ENCODE results near the gene TYW1. TPM values are rescaled to one million over a fixed set of nuclear protein-coding genes. Genes with fewer than 3 reads are reported as not detected.
A peak's percentile ranks its signal among the peaks of the same experiment; 100 is the strongest.
"Not testable (repeated sequence)": the region's sequence is repeated elsewhere in the genome, so short reads cannot be mapped to it uniquely, and the experiment has no call there.

Gene TYW1
- total RNA-seq, 1 donor from 2014 or later: 16.6 TPM

- H3K27ac Mint-ChIP-seq (ENCODE audit: unreplicated experiment); H3K36me3 Mint-ChIP-seq (ENCODE audit: low read depth, unreplicated experiment); H3K27ac ChIP-seq (ENCODE audit: low read depth, low read length); H3K36me3 ChIP-seq (ENCODE audit: insufficient read depth, low read length); H3K9ac ChIP-seq (ENCODE audit: low read length); H4K20me1 ChIP-seq (ENCODE audit: insufficient read depth, low read length); H3K27me3 ChIP-seq (ENCODE audit: insufficient read depth, low read length); H3K4me3 ChIP-seq (ENCODE audit: insufficient read depth, low read depth, low read length); H2AFZ ChIP-seq (ENCODE audit: low read depth, low read length); H3K4me1 ChIP-seq (ENCODE audit: insufficient read depth, low read length); FAIRE-seq; H3K9me3 ChIP-seq (ENCODE audit: insufficient read depth, low read depth, low read length); H3K4me2 ChIP-seq (ENCODE audit: low read length); H3K27me3 Mint-ChIP-seq (ENCODE audit: low read depth, unreplicated experiment); H3K4me1 Mint-ChIP-seq (ENCODE audit: low read depth, unreplicated experiment); H3K79me2 ChIP-seq (ENCODE audit: insufficient read depth, low read length); H3K9me3 Mint-ChIP-seq (ENCODE audit: unreplicated experiment); H3K4me3 Mint-ChIP-seq (ENCODE audit: unreplicated experiment): not testable (repeated sequence)
- DNase-seq (ENCODE audit: low read depth): peak; percentile 30
These were observed 140.9 kb downstream of the TYW1 start for GRCh38 chr7:67137489-67137888.

- H3K4me1 Mint-ChIP-seq (ENCODE audit: low read depth, unreplicated experiment); H3K4me3 Mint-ChIP-seq (ENCODE audit: unreplicated experiment); H3K27me3 ChIP-seq (ENCODE audit: insufficient read depth, low read length); H3K4me3 ChIP-seq (ENCODE audit: insufficient read depth, low read depth, low read length); H3K36me3 Mint-ChIP-seq (ENCODE audit: low read depth, unreplicated experiment); H3K36me3 ChIP-seq (ENCODE audit: insufficient read depth, low read length); H3K9me3 ChIP-seq (ENCODE audit: insufficient read depth, low read depth, low read length); H3K27me3 Mint-ChIP-seq (ENCODE audit: low read depth, unreplicated experiment); FAIRE-seq; H3K79me2 ChIP-seq (ENCODE audit: insufficient read depth, low read length); H2AFZ ChIP-seq (ENCODE audit: low read depth, low read length); H3K4me2 ChIP-seq (ENCODE audit: low read length); H3K9me3 Mint-ChIP-seq (ENCODE audit: unreplicated experiment); H4K20me1 ChIP-seq (ENCODE audit: insufficient read depth, low read length); H3K27ac Mint-ChIP-seq (ENCODE audit: unreplicated experiment); H3K4me1 ChIP-seq (ENCODE audit: insufficient read depth, low read length); H3K9ac ChIP-seq (ENCODE audit: low read length); H3K27ac ChIP-seq (ENCODE audit: low read depth, low read length); DNase-seq (ENCODE audit: low read depth): not testable (repeated sequence)
These were observed 143.2 kb downstream of the TYW1 start for GRCh38 chr7:67139876-67140275.

- not testable (repeated sequence) for H3K27ac Mint-ChIP-seq (ENCODE audit: unreplicated experiment); H3K4me3 ChIP-seq (ENCODE audit: insufficient read depth, low read depth, low read length); H3K36me3 ChIP-seq (ENCODE audit: insufficient read depth, low read length); H3K27me3 ChIP-seq (ENCODE audit: insufficient read depth, low read length); H3K4me1 ChIP-seq (ENCODE audit: insufficient read depth, low read length); H3K9me3 Mint-ChIP-seq (ENCODE audit: unreplicated experiment); H3K79me2 ChIP-seq (ENCODE audit: insufficient read depth, low read length); H3K4me2 ChIP-seq (ENCODE audit: low read length); H3K9me3 ChIP-seq (ENCODE audit: insufficient read depth, low read depth, low read length); H3K4me3 Mint-ChIP-seq (ENCODE audit: unreplicated experiment); H3K27ac ChIP-seq (ENCODE audit: low read depth, low read length); H3K27me3 Mint-ChIP-seq (ENCODE audit: low read depth, unreplicated experiment); H2AFZ ChIP-seq (ENCODE audit: low read depth, low read length); H3K36me3 Mint-ChIP-seq (ENCODE audit: low read depth, unreplicated experiment); H4K20me1 ChIP-seq (ENCODE audit: insufficient read depth, low read length); H3K4me1 Mint-ChIP-seq (ENCODE audit: low read depth, unreplicated experiment); H3K9ac ChIP-seq (ENCODE audit: low read length); DNase-seq (ENCODE audit: low read depth)
- FAIRE-seq: peak; percentile 34
These were observed 144.4 kb downstream of the TYW1 start for GRCh38 chr7:67141001-67141400.

- not testable (repeated sequence) for H3K36me3 Mint-ChIP-seq (ENCODE audit: low read depth, unreplicated experiment); H3K4me3 Mint-ChIP-seq (ENCODE audit: unreplicated experiment); H3K9ac ChIP-seq (ENCODE audit: low read length); H3K27ac Mint-ChIP-seq (ENCODE audit: unreplicated experiment); H3K27me3 Mint-ChIP-seq (ENCODE audit: low read depth, unreplicated experiment); H3K9me3 ChIP-seq (ENCODE audit: insufficient read depth, low read depth, low read length); H3K79me2 ChIP-seq (ENCODE audit: insufficient read depth, low read length); H3K27me3 ChIP-seq (ENCODE audit: insufficient read depth, low read length); H4K20me1 ChIP-seq (ENCODE audit: insufficient read depth, low read length); H3K4me3 ChIP-seq (ENCODE audit: insufficient read depth, low read depth, low read length); H3K9me3 Mint-ChIP-seq (ENCODE audit: unreplicated experiment); H3K4me2 ChIP-seq (ENCODE audit: low read length); H2AFZ ChIP-seq (ENCODE audit: low read depth, low read length); H3K36me3 ChIP-seq (ENCODE audit: insufficient read depth, low read length); H3K4me1 ChIP-seq (ENCODE audit: insufficient read depth, low read length); H3K4me1 Mint-ChIP-seq (ENCODE audit: low read depth, unreplicated experiment); DNase-seq (ENCODE audit: low read depth); FAIRE-seq; H3K27ac ChIP-seq (ENCODE audit: low read depth, low read length)
These were observed 146.6 kb downstream of the TYW1 start for GRCh38 chr7:67143091-67143786.

GRCh38 chr7:67145581-67146193 lies 149.1 kb downstream of the TYW1 start:
- H3K27ac ChIP-seq (ENCODE audit: low read depth, low read length); H3K36me3 Mint-ChIP-seq (ENCODE audit: low read depth, unreplicated experiment); FAIRE-seq; H3K27me3 Mint-ChIP-seq (ENCODE audit: low read depth, unreplicated experiment); H3K4me1 Mint-ChIP-seq (ENCODE audit: low read depth, unreplicated experiment); H3K4me3 Mint-ChIP-seq (ENCODE audit: unreplicated experiment); H2AFZ ChIP-seq (ENCODE audit: low read depth, low read length); H4K20me1 ChIP-seq (ENCODE audit: insufficient read depth, low read length); DNase-seq (ENCODE audit: low read depth); H3K4me2 ChIP-seq (ENCODE audit: low read length); H3K27ac Mint-ChIP-seq (ENCODE audit: unreplicated experiment); H3K27me3 ChIP-seq (ENCODE audit: insufficient read depth, low read length); H3K9me3 ChIP-seq (ENCODE audit: insufficient read depth, low read depth, low read length); H3K4me1 ChIP-seq (ENCODE audit: insufficient read depth, low read length); H3K4me3 ChIP-seq (ENCODE audit: insufficient read depth, low read depth, low read length); H3K79me2 ChIP-seq (ENCODE audit: insufficient read depth, low read length); H3K9me3 Mint-ChIP-seq (ENCODE audit: unreplicated experiment); H3K36me3 ChIP-seq (ENCODE audit: insufficient read depth, low read length); H3K9ac ChIP-seq (ENCODE audit: low read length): not testable (repeated sequence)

GRCh38 chr7:67149131-67149530 lies 152.5 kb downstream of the TYW1 start:
- FAIRE-seq; H3K9me3 ChIP-seq (ENCODE audit: insufficient read depth, low read depth, low read length); H3K36me3 ChIP-seq (ENCODE audit: insufficient read depth, low read length); H3K79me2 ChIP-seq (ENCODE audit: insufficient read depth, low read length); H3K4me2 ChIP-seq (ENCODE audit: low read length); DNase-seq (ENCODE audit: low read depth); H3K4me3 ChIP-seq (ENCODE audit: insufficient read depth, low read depth, low read length); H3K27ac Mint-ChIP-seq (ENCODE audit: unreplicated experiment); H3K4me1 ChIP-seq (ENCODE audit: insufficient read depth, low read length); H3K4me1 Mint-ChIP-seq (ENCODE audit: low read depth, unreplicated experiment); H4K20me1 ChIP-seq (ENCODE audit: insufficient read depth, low read length); H3K36me3 Mint-ChIP-seq (ENCODE audit: low read depth, unreplicated experiment); H3K9ac ChIP-seq (ENCODE audit: low read length); H3K9me3 Mint-ChIP-seq (ENCODE audit: unreplicated experiment); H3K4me3 Mint-ChIP-seq (ENCODE audit: unreplicated experiment); H3K27me3 ChIP-seq (ENCODE audit: insufficient read depth, low read length); H3K27me3 Mint-ChIP-seq (ENCODE audit: low read depth, unreplicated experiment); H3K27ac ChIP-seq (ENCODE audit: low read depth, low read length); H2AFZ ChIP-seq (ENCODE audit: low read depth, low read length): not testable (repeated sequence)
